HG03045 (cell line): ENCODE data around the gene ENTR1.
"Not testable (repeated sequence)": the region's sequence is repeated elsewhere in the genome, so short reads cannot be mapped to it uniquely, and the experiment has no call there.

Source experiments
- ATAC-seq: cut with Tn5 transposase; IDR thresholded peaks from one replicate; pipeline ENCODE4 v1.9.1; 2021; ENCODE audit warnings: mild to moderate bottlenecking, moderate library complexity; ENCODE audit not compliant: unreplicated experiment

ENTR1 gene

DNA sequence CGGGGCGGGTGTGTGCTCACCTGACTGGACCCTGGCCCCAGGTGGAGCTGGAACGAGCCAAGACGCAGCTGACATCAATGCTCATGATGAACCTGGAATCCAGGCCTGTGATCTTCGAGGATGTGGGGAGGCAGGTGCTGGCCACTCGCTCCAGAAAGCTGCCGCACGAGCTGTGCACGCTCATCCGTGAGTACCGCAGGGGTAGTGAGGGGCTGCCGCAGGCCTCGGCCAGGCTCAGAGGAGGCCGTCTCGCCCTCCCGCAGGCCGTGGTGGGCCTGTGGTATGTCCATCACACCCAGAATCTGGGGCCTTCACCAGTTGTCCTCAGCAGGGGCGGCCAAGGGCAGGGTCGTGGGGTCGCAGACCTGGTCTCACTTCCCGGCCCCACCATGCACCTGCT is 11.4 kb upstream of the ENTR1 start:
- ATAC-seq = no peak

- ATAC-seq = no peak
Measured at GRCh38 chr9:136419092-136419420, 8.6 kb upstream of the ENTR1 start.

GRCh38 chr9:136418182-136419091 is 8.0 kb upstream of the ENTR1 start:
- ATAC-seq = no peak

DNA sequence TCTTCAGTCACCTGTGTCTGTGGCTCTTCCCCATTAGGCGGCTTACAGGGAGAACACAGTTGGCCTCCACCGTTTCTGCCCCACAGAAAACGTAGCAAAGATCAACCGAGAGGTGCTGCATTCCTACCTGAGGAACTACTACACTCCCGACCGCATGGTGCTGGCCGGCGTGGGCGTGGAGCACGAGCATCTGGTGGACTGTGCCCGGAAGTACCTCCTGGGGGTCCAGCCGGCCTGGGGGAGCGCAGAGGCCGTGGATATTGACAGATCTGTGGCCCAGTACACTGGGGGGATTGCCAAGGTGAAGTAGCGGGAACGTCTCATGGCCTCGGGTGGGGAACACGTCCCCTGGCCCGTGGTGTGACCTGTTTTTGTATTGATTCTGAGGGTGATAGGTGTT is 6.5 kb upstream of the ENTR1 start:
- ATAC-seq = no peak

DNA sequence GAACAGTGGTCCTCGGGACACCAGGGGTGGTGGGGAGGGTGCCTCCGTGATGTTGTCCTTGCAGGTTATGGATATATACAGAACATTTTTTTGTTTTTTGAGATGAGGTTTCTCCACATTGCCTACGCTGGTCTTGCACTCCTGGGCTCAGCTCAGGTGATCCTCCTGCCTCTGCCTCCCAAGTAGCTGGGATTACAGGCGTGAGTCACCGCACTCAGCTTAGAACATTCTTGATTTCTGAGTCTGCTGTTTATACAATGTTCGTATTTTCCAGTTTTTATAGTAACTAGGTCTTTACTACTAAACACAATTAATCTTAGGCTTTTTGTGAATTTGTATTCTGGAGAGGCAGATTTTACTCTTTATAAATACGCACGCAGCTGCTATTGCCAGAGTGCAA is 6.0 kb upstream of the ENTR1 start:
- no peak for ATAC-seq

GRCh38 chr9:136412962-136413361 is 2.5 kb upstream of the ENTR1 start:
- no peak for ATAC-seq

DNA sequence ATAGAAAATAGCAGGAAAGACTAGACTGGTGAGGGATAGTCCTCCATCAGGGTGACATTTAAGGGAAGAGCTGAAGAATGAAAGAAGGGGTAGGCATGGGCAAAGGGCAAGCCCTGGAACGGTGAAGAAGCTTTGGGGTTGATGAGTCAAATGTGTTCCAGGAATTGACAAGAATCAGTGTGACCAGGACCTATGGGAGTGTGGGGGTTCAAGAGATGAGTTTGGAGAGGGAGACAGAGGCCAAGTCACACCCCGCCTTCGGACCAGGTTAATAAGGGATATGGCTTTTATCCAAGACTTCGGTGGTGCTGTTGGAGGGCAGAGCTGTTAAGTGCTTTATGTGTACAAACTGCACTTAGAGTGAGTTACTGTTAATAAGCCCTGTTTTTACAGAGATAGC is 964 bp upstream of the ENTR1 start:
- no peak for ATAC-seq

DNA sequence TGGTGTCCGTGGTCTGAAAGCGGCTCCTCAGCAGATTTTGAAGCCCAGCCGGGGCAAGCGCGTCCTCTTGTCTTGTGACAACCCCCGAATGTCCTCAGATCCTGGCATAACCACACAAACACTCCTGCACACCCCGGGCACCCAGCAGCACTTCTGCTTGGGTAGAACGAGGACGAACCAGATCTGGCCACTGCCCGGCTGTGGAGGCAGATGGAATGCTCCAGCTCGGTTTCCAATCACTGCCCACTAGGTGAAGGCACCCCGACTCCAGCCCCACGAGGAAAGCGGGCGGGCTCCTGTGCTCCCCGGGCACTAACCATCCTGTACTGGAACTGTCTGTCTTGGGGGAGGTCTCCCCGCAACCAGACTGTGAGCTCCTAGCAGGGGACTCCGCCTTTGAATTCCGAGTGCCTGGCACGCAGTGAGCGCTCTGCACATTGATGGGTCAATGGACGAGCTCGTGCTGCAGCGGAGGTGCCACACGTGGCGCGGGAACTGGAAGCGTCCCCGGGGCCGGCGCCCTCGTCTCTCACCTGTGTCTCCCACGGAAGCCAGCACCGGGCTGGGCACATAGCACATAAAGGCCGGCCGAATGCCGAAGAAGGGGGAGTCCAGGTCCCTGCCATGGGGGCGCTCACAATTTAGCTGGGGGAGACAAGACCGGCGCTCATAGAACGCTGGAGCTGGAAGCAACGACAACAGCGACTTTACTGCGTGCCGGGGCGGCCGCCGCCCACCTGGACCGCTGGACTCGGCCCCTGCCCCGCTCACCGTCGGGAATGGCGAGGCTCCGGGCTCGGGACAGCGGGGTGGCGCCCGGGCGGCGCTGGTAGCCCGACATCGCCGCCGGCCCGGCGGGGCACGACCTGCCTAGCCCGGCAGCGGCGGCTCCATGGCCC is 608 bp downstream of the ENTR1 start:
- ATAC-seq = no peak

DNA sequence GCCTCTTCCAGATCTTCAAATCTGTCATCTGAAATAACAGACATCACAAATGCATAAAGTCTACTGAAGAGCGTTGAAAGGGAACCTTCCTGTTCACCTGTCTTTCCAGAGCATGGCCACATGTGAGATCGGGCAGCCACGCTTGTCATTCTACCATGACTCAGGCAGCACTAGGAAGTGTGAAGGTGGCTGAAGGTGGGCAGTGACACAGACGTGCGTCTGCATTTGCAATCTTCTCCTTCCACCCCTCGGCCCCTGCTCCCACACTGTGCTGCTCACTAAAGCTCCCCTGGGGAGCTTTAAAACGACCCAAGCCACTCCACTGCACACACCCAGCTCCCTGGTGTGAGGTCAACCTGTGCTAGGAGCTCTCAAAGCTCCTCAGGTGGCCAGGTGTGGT is 2.5 kb downstream of the ENTR1 start:
- no peak for ATAC-seq

DNA sequence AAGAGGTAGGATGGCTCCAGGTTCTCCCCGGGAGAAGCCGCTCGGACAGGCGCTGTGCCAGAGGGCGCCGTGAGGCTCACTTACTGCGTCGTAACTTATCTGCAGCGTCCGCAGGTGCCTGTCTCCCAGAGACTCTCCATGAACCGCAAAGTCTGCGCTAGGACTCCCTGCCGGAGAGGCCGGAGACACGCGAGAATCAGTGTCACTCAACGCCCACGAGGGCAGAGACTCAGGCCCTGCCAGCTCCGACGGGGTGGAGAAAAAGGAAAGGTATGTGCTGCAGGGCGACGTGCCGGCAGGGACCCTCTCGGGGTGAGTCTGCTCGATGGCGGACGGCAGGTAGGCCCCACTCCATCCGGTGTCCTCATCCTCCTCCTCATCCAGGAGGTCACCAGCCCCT is 3.4 kb downstream of the ENTR1 start:
- not testable (repeated sequence) for ATAC-seq

DNA sequence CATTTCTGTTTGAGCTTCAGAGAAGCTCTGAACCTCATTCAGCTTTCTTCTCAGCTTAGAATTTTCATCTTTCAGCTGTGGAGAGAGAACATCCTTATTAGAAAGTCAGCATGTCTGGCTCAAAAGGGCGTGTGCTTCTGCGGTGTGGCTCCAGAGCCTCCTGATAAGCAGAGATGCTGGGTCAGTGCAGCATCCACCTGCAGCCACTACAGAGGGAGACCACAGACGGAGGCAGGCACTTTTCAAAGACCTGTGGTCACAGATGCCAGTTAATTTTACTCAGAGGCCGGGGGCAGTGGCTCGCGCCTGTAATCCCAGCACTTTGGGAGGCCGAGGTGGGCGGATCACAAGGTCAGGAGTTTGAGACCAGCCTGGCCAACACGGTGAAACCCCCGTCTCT is 4.5 kb downstream of the ENTR1 start:
- not testable (repeated sequence) for ATAC-seq

DNA sequence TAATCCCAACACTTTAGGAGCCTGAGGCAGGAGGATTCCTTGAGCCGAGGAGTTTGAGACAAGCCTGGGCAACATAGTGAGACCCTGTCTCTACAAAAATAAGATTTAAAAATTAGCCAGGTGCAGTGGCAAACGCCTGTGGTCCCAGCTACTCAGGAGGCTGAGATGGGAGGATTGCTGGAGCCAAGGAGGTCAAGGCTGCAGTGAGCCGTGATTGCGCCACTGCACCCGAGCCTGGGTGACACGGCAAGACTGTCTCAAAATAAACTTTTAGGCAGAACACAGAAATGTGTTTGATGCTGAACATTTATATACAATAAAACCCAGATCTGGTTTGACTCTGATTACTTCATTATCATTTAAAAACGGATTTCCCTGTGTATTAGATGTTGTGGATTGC is 4.9 kb downstream of the ENTR1 start:
- no peak for ATAC-seq

DNA sequence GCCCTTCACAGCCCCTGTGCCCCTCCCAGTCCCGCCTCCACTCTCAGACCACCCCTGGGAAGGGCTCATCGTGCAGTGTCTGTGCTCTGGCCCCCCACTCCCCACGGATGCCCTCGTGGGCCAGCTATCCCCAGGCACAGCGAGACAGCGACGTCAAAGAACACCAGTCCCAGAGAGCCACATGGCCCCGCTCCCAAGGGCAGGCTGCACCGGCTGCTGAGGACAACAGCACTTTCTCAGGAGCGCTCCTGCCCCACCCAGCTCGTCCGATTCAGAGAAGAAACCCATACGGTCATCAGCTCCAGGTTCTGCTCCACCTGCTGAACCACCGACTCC is 5.6 kb downstream of the ENTR1 start:
- ATAC-seq = no peak

GRCh38 chr9:136403915-136404800 is 6.3 kb downstream of the ENTR1 start:
- ATAC-seq = no peak

- no peak for ATAC-seq
Measured at GRCh38 chr9:136403538-136403914, 6.9 kb downstream of the ENTR1 start.

GRCh38 chr9:136402067-136402466 is 8.3 kb downstream of the ENTR1 start:
- no peak for ATAC-seq

DNA sequence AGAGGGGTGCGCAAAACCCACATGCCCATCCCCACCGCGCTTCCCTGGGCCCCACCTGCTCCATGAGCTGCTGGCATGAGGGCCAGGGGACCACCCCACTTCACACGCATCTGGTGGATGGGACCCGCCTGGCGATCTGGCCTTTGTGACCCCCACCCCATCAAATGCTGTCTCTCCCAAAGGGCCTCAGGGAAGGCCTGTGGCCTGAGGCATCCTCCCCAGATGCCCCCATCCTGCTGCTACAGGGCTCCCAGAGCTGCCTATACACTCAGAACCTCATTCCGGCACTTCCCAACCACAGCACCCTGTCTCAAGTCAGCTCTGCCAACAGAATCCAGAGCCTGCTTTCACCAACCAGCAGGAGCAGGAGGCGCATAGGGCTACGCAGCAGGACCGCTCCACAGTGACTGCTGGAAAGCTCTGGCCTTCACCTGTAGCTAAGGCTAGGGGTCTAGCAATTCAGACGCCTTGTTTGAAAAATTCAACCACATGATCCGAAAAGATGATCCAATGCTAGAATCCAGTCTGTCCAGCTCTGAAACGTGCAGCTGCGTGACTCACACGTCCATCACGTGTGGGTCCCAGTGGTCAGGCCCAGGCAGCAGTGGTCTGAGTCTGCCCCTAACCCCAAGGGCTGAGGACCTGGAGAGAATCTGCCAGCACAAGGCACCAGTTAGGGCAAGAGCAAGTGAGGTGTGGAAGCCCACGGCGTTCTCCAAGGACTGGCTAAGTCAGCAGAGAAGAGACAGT is 9.1 kb downstream of the ENTR1 start:
- no peak for ATAC-seq

DNA sequence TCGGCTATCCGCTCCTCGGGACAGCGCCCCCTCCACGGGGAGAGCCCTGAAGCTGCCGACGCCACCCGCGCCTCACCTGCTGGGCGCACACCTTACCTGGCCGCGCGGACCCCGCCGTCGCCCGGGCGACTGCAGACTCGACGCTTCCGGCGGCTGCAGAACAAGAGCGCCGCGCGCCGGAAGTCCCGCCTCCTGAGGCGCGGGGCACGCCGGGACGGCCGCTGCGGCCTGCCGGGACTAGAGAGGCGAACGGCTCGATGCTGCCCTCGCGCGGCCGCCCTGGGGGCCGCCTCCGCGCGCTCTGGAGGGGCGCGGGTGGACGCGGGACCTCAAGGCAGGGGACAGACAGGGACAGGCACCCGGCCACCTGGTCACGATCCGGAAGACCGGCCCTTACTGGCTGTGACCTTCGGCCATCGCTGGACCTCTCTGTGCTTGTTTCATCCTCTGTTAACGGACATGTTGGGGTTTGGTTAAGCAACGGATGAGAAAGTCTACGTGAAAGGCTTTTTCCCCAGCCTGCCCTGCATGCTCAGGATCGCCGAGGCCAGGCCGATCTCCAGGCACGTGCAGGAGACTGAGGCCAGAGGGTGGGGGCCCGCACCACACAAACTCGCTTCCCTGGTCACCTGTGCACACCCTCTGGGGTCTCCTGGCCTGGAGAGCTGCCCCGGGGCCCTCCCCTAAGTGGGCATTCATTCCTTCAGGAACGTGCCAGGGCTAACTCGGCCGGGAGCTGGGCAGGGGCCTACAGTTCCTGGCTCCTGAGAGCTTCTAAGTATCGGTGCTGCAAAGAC is 10.2 kb downstream of the ENTR1 start, which contains the start of gene SNAPC4:
Gene SNAPC4, minus strand, starts transcription at position 133 of the 797 bp plus-strand sequence. CDS start 1,742 bp downstream, outside the sequence.
- peak; percentile 63 for ATAC-seq

GRCh38 chr9:136399176-136400037 is 11.0 kb downstream of the ENTR1 start:
- ATAC-seq = peak; percentile 34
